ENCODE data around the gene CDHR3.
A peak's percentile ranks its signal among the peaks of the same experiment; 100 is the strongest.
"Not testable (repeated sequence)": the region's sequence is repeated elsewhere in the genome, so short reads cannot be mapped to it uniquely, and the experiment has no call there.

The CDHR3 gene

GRCh38 chr7:106003525-106004064 lies 40.5 kb downstream of the CDHR3 start:
- no peak for DNase-seq

- DNase-seq = no peak
Measured at GRCh38 chr7:106006906-106007305, 43.8 kb downstream of the CDHR3 start.

- DNase-seq = not testable (repeated sequence)
Measured at GRCh38 chr7:106007796-106008195, 44.7 kb downstream of the CDHR3 start.

GRCh38 chr7:106009503-106010226 lies 46.6 kb downstream of the CDHR3 start:
- peak; percentile 79 to 83 for DNase-seq

GRCh38 chr7:106010331-106010730 lies 47.3 kb downstream of the CDHR3 start:
- DNase-seq = no peak

GRCh38 chr7:106010866-106011265 lies 47.8 kb downstream of the CDHR3 start:
- DNase-seq = no peak

- DNase-seq = no peak
Measured at GRCh38 chr7:106012184-106012583, 49.1 kb downstream of the CDHR3 start.

GRCh38 chr7:106012935-106013439 lies 49.9 kb downstream of the CDHR3 start:
- no peak for DNase-seq

- DNase-seq = no peak
Measured at GRCh38 chr7:106015381-106016218, 52.5 kb downstream of the CDHR3 start.

GRCh38 chr7:106016331-106016730 lies 53.3 kb downstream of the CDHR3 start:
- no peak for DNase-seq

GRCh38 chr7:106017657-106018056 lies 54.6 kb downstream of the CDHR3 start:
- no peak for DNase-seq

GRCh38 chr7:106018566-106019469 lies 55.8 kb downstream of the CDHR3 start:
- DNase-seq = no peak

- no peak for DNase-seq
Measured at GRCh38 chr7:106019470-106019820, 56.4 kb downstream of the CDHR3 start.

GRCh38 chr7:106021151-106022067 lies 58.3 kb downstream of the CDHR3 start:
- no peak for DNase-seq

- peak; percentile 77 to 84 for DNase-seq
Measured at GRCh38 chr7:106022193-106022821, 59.2 kb downstream of the CDHR3 start.

- no peak for DNase-seq
Measured at GRCh38 chr7:106023369-106024322, 60.6 kb downstream of the CDHR3 start.

GRCh38 chr7:106026101-106026500 lies 63.0 kb downstream of the CDHR3 start:
- DNase-seq = no peak

- no peak for DNase-seq
Measured at GRCh38 chr7:106029451-106029850, 66.4 kb downstream of the CDHR3 start.

GRCh38 chr7:106029941-106030340 lies 66.9 kb downstream of the CDHR3 start:
- DNase-seq = no peak

Data from CD4-positive, alpha-beta T cell treated with Interleukin-1 beta for 1 hour (primary cell).